Dendritic cell treated with granulocyte-macrophage colony-stimulating factor and Interleukin-4, amounts not matched to agents 40 ng/mL and 50 ng/mL, for 4 days (primary cell): ENCODE measurements around the gene TLE3.

Experiments
- H3K27ac Mint-ChIP-seq: one replicate; pipeline ENCODE4 v1.8.0; 2022; ENCODE audit warnings: mild to moderate bottlenecking, mixed read lengths
- H3K27me3 Mint-ChIP-seq: one replicate; pipeline ENCODE4 v1.8.0; 2022; ENCODE audit warnings: mild to moderate bottlenecking, mixed read lengths
- H3K36me3 Mint-ChIP-seq: one replicate; pipeline ENCODE4 v1.8.0; 2022; ENCODE audit warnings: low read depth, mixed read lengths
- H3K4me1 Mint-ChIP-seq: one replicate; pipeline ENCODE4 v1.8.0; 2022; ENCODE audit warnings: low read depth, mixed read lengths
- H3K4me3 Mint-ChIP-seq: one replicate; pipeline ENCODE4 v1.8.0; 2022; ENCODE audit warnings: mild to moderate bottlenecking, moderate library complexity, mixed read lengths
- H3K9me3 Mint-ChIP-seq: one replicate; pipeline ENCODE4 v1.8.0; 2022; ENCODE audit warnings: mixed read lengths
- intact Hi-C: fragments of 100-400 bp; cut with micrococcal nuclease; formaldehyde crosslinking; loops from one replicate; pipeline ENCODE4 v1.15.0; 2022

TLE3 gene

GRCh38 chr15:70064441-70064840, 33.3 kb downstream of the TLE3 start:
- H3K9me3 Mint-ChIP-seq, result no peaks in the 10 kb centered on the region
- no peak overlapping the region for H3K4me3 Mint-ChIP-seq
- H3K27me3 Mint-ChIP-seq, result no peaks in the 10 kb centered on the region
- intact Hi-C loops, result no loop called here
- H3K4me1 Mint-ChIP-seq, result peaks cover 11% of the 10 kb centered on the region
- no peak overlapping the region for H3K27ac Mint-ChIP-seq
- H3K36me3 Mint-ChIP-seq, result peaks cover 100% of the 10 kb centered on the region

GRCh38 chr15:70063980-70064379, 33.7 kb downstream of the TLE3 start:
- intact Hi-C loops, result no loop called here
- H3K36me3 Mint-ChIP-seq, result peaks cover 100% of the 10 kb centered on the region
- no peak overlapping the region for H3K4me3 Mint-ChIP-seq
- H3K4me1 Mint-ChIP-seq, result peaks cover 11% of the 10 kb centered on the region
- H3K27me3 Mint-ChIP-seq, result no peaks in the 10 kb centered on the region
- no peaks in the 10 kb centered on the region for H3K9me3 Mint-ChIP-seq
- H3K27ac Mint-ChIP-seq, result no peak overlapping the region

- no peak overlapping the region for H3K4me3 Mint-ChIP-seq
Observed at GRCh38 chr15:70063261-70063925, 34.3 kb downstream of the TLE3 start.

GRCh38 chr15:70062321-70062956, 35.3 kb downstream of the TLE3 start:
- Mint-ChIP-seq H3K9me3 (no peaks in the 10 kb centered on the region), H3K4me3 (no peak overlapping the region), H3K27me3 (no peaks in the 10 kb centered on the region), H3K4me1 (peaks cover 11% of the 10 kb centered on the region), H3K27ac (no peak overlapping the region), H3K36me3 (peaks cover 100% of the 10 kb centered on the region)
- intact Hi-C loops, result no loop called here

More at GRCh38 chr15:70063261-70063925, 34.3 kb downstream of the TLE3 start:
- Mint-ChIP-seq H3K4me1 (peaks cover 11% of the 10 kb centered on the region), H3K27ac (no peak overlapping the region), H3K9me3 (no peaks in the 10 kb centered on the region), H3K27me3 (no peaks in the 10 kb centered on the region), H3K36me3 (peaks cover 100% of the 10 kb centered on the region)
- intact Hi-C loops, result no loop called here

GRCh38 chr15:70061696-70062270, 35.9 kb downstream of the TLE3 start:
- intact Hi-C loops, result no loop called here

GRCh38 chr15:70060993-70061305, 36.8 kb downstream of the TLE3 start:
- H3K27me3 Mint-ChIP-seq, result no peaks in the 10 kb centered on the region
- H3K4me3 Mint-ChIP-seq, result no peak overlapping the region
- intact Hi-C loops, result no loop called here
- no peak overlapping the region for H3K27ac Mint-ChIP-seq
- H3K36me3 Mint-ChIP-seq, result peaks cover 100% of the 10 kb centered on the region
- H3K9me3 Mint-ChIP-seq, result no peaks in the 10 kb centered on the region
- H3K4me1 Mint-ChIP-seq, result no peaks in the 10 kb centered on the region

More at GRCh38 chr15:70061696-70062270, 35.9 kb downstream of the TLE3 start:
- Mint-ChIP-seq H3K27me3 (no peaks in the 10 kb centered on the region), H3K27ac (no peak overlapping the region), H3K4me3 (no peak overlapping the region), H3K9me3 (no peaks in the 10 kb centered on the region), H3K36me3 (peaks cover 100% of the 10 kb centered on the region), H3K4me1 (peaks cover 5% of the 10 kb centered on the region)

- intact Hi-C loops, result no loop called here
- Mint-ChIP-seq H3K4me3 (no peak overlapping the region), H3K27me3 (no peaks in the 10 kb centered on the region), H3K4me1 (no peaks in the 10 kb centered on the region), H3K27ac (no peak overlapping the region), H3K36me3 (peaks cover 100% of the 10 kb centered on the region), H3K9me3 (no peaks in the 10 kb centered on the region)
Observed at GRCh38 chr15:70060214-70060992, 37.3 kb downstream of the TLE3 start.

- no peak overlapping the region for H3K27ac Mint-ChIP-seq
- H3K36me3 Mint-ChIP-seq, result peaks cover 100% of the 10 kb centered on the region
- H3K4me1 Mint-ChIP-seq, result no peaks in the 10 kb centered on the region
- no peaks in the 10 kb centered on the region for H3K27me3 Mint-ChIP-seq
- H3K9me3 Mint-ChIP-seq, result no peaks in the 10 kb centered on the region
- intact Hi-C loops, result no loop called here
- no peak overlapping the region for H3K4me3 Mint-ChIP-seq
Observed at GRCh38 chr15:70059476-70060213, 38.1 kb downstream of the TLE3 start.

- Mint-ChIP-seq H3K4me1 (no peaks in the 10 kb centered on the region), H3K9me3 (no peaks in the 10 kb centered on the region), H3K27me3 (no peaks in the 10 kb centered on the region), H3K36me3 (peaks cover 100% of the 10 kb centered on the region), H3K4me3 (no peak overlapping the region), H3K27ac (no peak overlapping the region)
- intact Hi-C loops, result no loop called here
Observed at GRCh38 chr15:70058642-70059360, 38.9 kb downstream of the TLE3 start.

GRCh38 chr15:70057931-70058641, 39.6 kb downstream of the TLE3 start:
- H3K27me3 Mint-ChIP-seq, result no peaks in the 10 kb centered on the region
- H3K4me1 Mint-ChIP-seq, result no peaks in the 10 kb centered on the region
- no peak overlapping the region for H3K27ac Mint-ChIP-seq
- no peaks in the 10 kb centered on the region for H3K9me3 Mint-ChIP-seq
- H3K4me3 Mint-ChIP-seq, result no peak overlapping the region
- H3K36me3 Mint-ChIP-seq, result peaks cover 100% of the 10 kb centered on the region
- intact Hi-C loops, result no loop called here

GRCh38 chr15:70056091-70056680, 41.5 kb downstream of the TLE3 start:
- Mint-ChIP-seq H3K9me3 (no peaks in the 10 kb centered on the region), H3K4me3 (no peak overlapping the region), H3K27me3 (no peaks in the 10 kb centered on the region), H3K36me3 (peaks cover 100% of the 10 kb centered on the region), H3K4me1 (no peaks in the 10 kb centered on the region), H3K27ac (no peak overlapping the region)
- intact Hi-C loops, result no loop called here

- intact Hi-C loops, result no loop called here
- Mint-ChIP-seq H3K27me3 (no peaks in the 10 kb centered on the region), H3K4me3 (no peak overlapping the region), H3K27ac (no peak overlapping the region), H3K9me3 (no peaks in the 10 kb centered on the region), H3K36me3 (peaks cover 100% of the 10 kb centered on the region), H3K4me1 (no peaks in the 10 kb centered on the region)
Observed at GRCh38 chr15:70055601-70056051, 42.1 kb downstream of the TLE3 start.
